IPS-11a (cell line): ENCODE results near the gene ACSS3.
"Not testable (repeated sequence)": the region's sequence is repeated elsewhere in the genome, so short reads cannot be mapped to it uniquely, and the experiment has no call there.

Source experiments
- H3K4me3 ChIP-seq: one replicate; pipeline ENCODE4 v1.5.1; 2013; ENCODE audit warnings: low read depth, low read length, control low read depth

Gene ACSS3

DNA sequence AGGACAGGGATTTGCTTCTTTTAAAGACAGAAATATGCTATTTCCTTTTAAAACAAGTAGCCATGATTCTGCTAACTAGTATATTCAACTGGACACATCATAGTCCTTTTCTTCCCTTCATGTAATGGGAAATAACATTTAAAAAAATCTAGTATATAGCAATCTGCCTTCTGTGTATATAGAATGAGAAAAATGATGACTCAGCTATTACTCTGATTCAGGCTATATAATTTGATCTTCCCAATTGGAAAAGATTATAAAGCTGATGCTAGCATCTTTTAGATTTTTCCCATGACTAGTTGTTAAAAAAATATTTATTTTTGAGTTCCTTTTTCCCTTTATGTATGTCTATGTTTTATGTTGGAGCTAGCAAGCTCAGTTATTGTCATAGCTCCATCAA lies 86.9 kb downstream of the ACSS3 start:
- no peak overlapping the region for H3K4me3 ChIP-seq

DNA sequence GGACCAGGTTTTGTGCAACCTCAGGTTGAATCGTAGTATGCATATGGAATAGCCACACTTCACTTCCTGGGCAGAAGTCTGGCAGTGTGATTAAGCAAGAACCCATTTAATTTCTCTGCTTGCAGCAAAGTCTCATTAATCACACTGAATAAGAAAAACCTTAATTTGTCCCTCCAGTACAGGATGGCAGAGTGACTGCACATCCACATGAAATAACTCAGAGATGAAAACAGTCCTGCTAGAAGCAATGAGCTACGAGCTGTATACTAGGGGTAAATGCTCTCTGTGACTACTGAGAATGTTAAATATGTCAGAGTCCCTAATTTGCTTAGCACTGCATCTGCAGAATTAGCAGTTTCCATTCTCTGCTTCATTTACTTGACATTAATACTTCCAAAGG lies 88.9 kb downstream of the ACSS3 start:
- H3K4me3 ChIP-seq, result no peak overlapping the region

DNA sequence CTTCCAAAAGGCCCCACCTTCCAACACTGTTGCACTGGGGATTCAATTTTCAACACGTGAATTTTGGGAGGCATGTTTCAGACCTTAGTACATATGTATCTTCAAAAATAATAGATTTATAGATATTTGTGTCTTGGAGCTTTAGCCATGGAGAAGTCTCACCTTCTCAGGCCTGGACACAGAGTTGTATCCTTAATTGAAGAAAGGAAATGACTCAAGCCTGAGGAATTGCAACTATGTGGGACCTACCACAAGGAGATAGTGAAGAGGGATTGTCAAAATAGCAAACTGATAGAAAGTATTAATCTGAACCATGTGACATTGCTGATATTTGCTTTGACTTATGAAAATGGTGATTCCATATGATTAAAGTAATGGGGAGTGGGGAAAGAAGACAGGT lies 89.8 kb downstream of the ACSS3 start:
- no peak overlapping the region for H3K4me3 ChIP-seq

- no peak overlapping the region for H3K4me3 ChIP-seq
These were observed 90.6 kb downstream of the ACSS3 start for GRCh38 chr12:81168445-81168844.

DNA sequence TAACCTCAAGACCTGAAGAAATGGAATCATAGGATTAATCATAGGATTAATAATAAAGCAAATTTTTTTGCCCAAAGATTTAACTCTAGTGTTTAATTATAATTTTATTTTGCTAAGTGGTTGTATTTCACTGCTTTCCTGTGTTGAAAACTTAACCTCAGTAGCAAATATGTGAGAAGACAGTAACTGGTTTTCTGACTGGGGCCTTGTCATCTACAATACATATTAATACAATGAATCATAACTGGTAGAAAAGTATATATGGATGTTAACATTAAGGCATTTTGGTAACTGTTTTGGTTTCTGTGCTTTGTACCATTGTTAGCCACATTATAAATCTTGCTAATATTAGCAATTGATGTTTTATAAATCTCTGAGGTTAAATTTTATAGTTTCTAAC lies 92.2 kb downstream of the ACSS3 start:
- H3K4me3 ChIP-seq, result no peak overlapping the region

DNA sequence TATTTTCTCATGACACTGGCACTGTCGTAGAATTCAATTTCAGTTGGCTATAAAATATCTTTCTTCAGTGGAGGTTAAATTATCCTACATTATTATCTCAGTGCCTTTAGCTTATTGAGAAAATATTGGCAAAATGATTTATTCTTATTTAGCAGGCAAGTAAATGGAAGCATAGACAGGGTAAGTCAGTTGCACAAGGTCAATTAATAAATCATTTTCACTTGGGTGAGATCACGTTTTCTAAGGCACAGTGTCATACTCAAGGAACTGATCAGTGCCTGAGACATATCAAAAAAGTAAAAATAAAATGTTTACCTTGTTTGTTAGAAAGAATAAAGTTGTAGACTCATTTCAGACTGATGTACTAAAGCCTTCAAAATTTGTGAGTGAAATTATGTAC lies 95.0 kb downstream of the ACSS3 start:
- H3K4me3 ChIP-seq, result no peak overlapping the region

- H3K4me3 ChIP-seq, result no peak overlapping the region
These were observed 96.8 kb downstream of the ACSS3 start for GRCh38 chr12:81174664-81175063.

DNA sequence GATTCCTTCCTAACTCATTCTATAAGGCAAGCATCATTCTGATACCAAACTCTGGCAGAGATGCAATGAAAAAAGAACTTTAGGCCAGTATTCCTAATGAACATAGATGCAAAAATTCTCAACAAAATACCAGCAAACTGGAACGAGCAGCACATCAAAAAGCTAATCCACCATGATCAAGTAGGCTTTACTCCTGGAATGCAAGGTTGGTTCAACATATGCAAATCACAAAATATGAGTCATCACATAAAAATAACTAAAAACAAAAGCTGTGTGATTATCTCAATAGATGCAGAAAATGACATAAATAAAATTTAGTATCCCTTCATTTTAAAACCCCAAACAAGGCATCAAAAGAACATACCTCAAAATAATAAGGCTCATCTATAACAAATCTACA lies 98.9 kb downstream of the ACSS3 start:
- H3K4me3 ChIP-seq, result no peak overlapping the region

DNA sequence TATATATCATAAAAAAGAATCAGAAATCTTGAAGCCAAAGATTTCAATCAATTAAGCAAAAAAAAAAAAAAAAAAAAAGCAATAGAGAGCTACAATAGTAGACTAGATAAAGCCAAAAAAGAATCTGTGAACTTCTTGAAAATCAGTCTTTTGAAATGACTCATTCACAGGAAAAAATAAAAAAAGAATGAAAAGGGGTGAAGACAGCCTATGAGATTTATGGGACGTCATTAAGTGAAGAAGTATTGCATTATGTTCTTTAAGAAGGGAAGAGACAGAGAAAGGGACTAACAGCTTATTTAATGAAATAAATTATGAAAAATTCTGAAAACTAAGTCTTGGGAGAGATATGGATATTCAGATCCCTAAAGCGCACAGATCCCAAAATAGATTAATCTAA lies 103.8 kb downstream of the ACSS3 start:
- H3K4me3 ChIP-seq, result no peak overlapping the region

GRCh38 chr12:81187686-81188085 lies 109.8 kb downstream of the ACSS3 start:
- no peak overlapping the region for H3K4me3 ChIP-seq

DNA sequence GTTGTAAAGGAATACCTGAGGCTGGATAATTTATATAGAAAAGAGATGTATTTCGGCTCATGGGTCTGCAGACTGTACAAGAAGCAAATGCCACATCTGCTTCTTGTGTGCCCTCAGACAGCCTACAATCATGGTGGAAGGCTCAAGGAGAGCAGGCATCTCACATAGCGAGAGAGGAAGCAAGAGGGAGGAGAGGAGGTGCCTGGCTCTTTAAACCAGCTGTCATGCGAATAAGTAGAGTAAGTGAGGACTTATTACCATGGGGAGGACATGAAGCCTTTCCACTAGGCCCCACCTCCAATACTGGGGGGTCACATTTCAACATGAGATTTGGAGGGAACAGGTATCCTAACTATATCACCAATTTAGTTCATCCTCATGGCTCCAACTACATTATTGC lies 118.7 kb downstream of the ACSS3 start:
- H3K4me3 ChIP-seq, result no peak overlapping the region

DNA sequence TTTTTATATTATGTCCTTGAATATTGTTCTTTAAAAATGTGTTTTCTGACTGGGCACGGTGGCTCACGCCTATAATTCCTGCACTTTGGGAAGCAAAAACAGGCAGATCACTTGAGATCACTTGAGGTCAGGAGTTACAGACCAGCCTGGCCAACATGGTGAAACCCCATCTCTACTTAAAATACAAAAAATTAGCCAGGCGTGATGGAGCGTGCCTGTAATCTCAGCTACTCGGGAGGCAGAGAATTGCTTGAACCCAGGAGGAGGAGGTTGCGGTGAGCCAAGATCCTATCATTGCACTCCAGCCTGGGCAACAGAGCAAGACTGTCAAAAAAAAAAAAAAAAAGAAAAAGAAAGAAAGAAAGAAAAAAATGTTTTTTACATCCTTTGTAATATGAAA lies 122.7 kb downstream of the ACSS3 start:
- not testable (repeated sequence) for H3K4me3 ChIP-seq

GRCh38 chr12:81203671-81204204 lies 125.9 kb downstream of the ACSS3 start:
- no peak overlapping the region for H3K4me3 ChIP-seq

DNA sequence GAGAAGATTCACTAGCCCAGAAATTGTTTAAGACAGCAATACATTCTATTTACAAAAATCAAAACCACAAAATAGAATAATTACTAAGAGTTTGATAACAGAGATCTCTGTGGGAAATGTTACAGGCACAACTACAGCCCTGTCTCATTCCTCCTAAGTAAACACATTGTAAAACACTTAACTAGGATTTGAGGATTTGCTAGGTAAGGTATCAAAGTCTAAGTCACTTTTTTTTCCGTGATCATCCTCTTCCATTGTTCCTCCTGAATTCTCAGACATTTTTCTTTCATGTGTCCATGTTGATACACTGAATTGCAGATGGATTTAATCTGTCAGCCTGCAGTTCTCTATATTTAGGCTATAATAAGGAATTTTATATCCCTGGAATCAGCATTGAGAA lies 127.5 kb downstream of the ACSS3 start:
- no peak overlapping the region for H3K4me3 ChIP-seq

DNA sequence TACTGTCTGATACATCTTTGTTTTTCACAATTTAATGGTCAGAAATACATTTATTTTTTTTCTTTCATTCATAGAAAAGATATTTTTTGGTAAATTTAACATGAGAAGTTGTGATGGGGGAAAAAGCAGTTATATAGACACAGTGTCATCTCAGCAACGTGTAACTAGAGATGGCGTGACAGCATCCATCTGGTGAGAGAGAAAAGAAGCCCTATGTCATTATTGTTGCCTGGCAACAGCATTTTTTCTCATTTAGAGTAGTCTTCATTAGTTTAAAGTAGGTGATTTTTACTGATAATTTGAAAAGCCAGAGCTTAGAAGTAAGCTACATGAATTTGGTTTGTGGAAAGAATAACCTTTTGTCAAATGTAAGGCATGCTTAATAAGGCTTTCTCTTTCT lies 128.6 kb downstream of the ACSS3 start:
- no peak overlapping the region for H3K4me3 ChIP-seq

DNA sequence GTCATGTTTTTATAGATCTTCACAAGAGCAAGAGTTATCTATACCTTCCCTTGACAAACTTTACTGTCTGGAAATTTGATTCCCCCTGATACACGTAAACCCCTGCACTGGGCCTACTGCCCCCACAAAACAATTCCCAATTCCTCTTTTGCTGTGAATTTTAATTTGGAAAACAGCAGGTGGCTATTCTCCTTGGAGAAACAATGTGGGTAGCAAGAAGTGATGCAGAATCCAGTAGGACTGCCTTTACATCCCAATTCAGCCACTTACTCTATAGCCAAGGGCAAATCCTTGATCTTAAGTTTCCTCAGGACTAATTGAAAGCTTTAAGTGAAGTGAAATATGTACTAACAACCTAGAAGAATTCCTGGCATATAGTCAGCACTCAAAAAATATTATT lies 129.3 kb downstream of the ACSS3 start:
- H3K4me3 ChIP-seq, result no peak overlapping the region

DNA sequence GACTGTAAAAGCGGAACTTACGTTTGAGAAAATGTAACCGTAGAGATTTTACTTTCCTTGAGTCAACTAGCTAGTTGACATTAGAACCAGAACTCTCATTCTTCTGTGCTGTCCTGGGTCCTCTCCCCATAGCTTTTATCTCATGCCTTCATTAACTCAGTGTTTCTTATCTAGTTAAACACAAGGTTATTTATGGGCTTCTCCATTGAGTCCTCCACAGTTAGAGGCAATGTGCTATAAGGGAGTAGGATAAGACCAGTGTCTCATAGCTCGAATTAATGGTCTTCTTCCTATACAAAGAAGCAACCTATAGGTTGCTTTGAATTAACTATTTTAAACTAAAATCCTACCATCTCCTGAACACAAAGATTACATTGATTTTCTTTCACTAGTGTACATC lies 129.8 kb downstream of the ACSS3 start:
- H3K4me3 ChIP-seq, result no peak overlapping the region

DNA sequence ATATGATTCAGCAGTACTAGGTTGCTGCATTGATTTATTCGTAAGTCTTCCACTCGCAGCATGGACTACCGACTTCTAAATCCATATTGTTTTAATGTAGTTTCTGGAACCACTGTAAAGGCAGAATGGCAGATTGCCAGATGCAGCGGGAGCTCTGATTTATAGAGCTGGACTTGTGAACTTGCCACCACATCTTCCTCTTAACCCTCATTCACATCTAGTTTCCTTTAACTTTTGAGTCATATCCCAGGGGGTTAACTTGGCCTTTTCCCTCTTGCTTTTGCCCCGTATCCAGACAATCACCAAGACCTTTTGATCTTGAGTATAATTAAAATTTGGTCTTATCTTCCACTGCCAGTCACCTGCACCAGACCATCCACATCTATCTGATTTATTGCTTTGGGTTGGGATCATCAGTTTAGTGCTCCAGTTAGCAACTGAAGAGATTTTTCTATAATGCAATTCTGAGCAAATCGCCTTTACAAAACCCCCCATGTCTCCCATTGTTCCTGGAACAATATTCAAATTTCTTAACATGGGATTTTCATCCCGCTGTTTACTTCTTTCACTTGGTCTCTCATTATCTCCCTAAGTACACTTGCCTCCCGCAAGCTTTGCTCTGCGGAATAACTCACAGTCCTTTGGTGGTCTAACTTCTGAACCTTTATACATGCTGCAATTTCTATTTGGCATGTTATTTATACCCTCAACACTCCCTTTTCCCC lies 130.5 kb downstream of the ACSS3 start:
- H3K4me3 ChIP-seq, result no peak overlapping the region

GRCh38 chr12:81209012-81209411 lies 131.1 kb downstream of the ACSS3 start:
- H3K4me3 ChIP-seq, result no peak overlapping the region

- not testable (repeated sequence) for H3K4me3 ChIP-seq
These were observed 131.9 kb downstream of the ACSS3 start for GRCh38 chr12:81209772-81210225.

DNA sequence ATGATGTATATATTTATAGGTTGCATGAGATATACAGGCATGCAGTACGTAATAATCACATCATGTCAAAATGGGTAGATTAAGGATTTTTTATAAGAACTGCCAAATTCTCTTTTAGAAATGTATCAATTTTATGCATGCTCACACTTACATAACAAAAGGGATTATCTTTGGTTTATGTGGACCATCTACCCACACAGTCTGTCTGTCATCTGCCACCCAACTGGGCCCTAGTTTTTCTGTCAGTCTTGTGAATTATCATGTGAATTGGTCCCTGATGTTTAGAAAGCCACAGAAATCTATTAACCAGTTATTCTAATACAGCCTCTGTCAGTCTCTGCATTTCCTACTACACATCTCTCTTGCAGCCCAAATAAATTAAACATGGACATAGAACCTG lies 133.4 kb downstream of the ACSS3 start:
- H3K4me3 ChIP-seq, result no peak overlapping the region

DNA sequence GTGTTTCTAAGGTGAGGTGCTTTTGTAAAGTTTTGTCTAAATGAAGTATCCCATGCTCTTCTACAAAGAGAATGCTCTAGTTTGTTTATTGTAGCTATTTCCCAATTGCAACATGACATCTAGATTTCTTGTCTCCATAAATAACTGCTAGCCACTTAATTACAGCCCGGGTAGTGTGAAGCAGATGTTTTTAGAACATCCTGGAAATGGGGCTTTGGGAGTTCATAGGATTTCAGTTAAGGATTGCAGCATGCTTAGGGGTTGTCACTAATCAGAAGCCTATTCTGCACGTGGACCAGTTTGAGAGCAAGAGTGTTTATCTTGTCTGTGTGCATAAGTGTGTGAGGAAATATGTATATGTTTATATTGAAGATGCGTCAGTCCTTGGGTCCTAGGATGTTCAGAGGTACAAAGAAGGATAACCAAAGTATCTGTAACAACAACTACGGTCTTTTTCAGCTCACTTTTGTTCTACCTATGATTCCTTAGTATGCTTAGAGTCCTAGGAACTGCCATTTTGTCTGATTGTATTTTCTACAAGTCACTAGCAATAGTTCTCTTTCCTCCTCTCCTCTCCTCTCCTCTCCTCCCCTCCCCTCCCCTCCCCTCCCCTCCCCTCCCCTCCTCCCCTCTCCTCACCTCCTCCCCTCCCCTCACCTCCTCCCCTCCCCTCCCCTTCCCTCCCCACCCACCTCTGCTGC lies 135.3 kb downstream of the ACSS3 start:
- H3K4me3 ChIP-seq, result no peak overlapping the region
